ENCODE measurements around the gene CCDC33. TPM values are rescaled to one million over a fixed set of nuclear protein-coding genes. Genes with fewer than 3 reads are reported as not detected.

The CCDC33 gene
- total RNA-seq, 1 experiment from 2014 or later, result 10.6 TPM

- no peaks in the 10 kb centered on the region for H3K9me3 Mint-ChIP-seq
- no peaks in the 10 kb centered on the region for H3K36me3 Mint-ChIP-seq
- H3K4me1 Mint-ChIP-seq, result peaks cover 8% of the 10 kb centered on the region
- POLR2A ChIA-PET, result no interaction called here
- peaks cover 3% of the 10 kb centered on the region for H3K27me3 Mint-ChIP-seq (ENCODE audit: low read depth)
- DNase-seq (ENCODE audit: low spot score) (no peak), ATAC-seq (no peak)
- H3K27ac Mint-ChIP-seq, result no peak overlapping the region
- H3K4me3 Mint-ChIP-seq, result no peak overlapping the region
- TF ChIP-seq ETV6 (CRISPR knock-in tag; IDR thresholded peaks at IDR 0.05) (no peak), GABPB1 (CRISPR knock-in tag; IDR thresholded peaks at IDR 0.05) (no peak), FOXK1 (CRISPR knock-in tag; IDR thresholded peaks at IDR 0.05) (no peak), TP53 (CRISPR knock-in tag; IDR thresholded peaks at IDR 0.05) (no peak), SP1 (CRISPR knock-in tag; conservative IDR thresholded peaks at IDR 0.05) (no peak), FOXP1 (CRISPR knock-in tag; IDR thresholded peaks at IDR 0.05; ENCODE audit: borderline replicate concordance) (no peak), NR2C2 (CRISPR knock-in tag; IDR thresholded peaks at IDR 0.05) (no peak), GTF2I (CRISPR knock-in tag; conservative IDR thresholded peaks at IDR 0.05) (no peak), NFATC4 (CRISPR knock-in tag; IDR thresholded peaks at IDR 0.05) (no peak), SMAD4 (CRISPR knock-in tag; IDR thresholded peaks at IDR 0.05) (no peak), NR1H2 (CRISPR knock-in tag; IDR thresholded peaks at IDR 0.05) (no peak), HMGA2 (CRISPR knock-in tag; IDR thresholded peaks at IDR 0.05) (no peak)
- TF ChIP-seq, protein P1, sequence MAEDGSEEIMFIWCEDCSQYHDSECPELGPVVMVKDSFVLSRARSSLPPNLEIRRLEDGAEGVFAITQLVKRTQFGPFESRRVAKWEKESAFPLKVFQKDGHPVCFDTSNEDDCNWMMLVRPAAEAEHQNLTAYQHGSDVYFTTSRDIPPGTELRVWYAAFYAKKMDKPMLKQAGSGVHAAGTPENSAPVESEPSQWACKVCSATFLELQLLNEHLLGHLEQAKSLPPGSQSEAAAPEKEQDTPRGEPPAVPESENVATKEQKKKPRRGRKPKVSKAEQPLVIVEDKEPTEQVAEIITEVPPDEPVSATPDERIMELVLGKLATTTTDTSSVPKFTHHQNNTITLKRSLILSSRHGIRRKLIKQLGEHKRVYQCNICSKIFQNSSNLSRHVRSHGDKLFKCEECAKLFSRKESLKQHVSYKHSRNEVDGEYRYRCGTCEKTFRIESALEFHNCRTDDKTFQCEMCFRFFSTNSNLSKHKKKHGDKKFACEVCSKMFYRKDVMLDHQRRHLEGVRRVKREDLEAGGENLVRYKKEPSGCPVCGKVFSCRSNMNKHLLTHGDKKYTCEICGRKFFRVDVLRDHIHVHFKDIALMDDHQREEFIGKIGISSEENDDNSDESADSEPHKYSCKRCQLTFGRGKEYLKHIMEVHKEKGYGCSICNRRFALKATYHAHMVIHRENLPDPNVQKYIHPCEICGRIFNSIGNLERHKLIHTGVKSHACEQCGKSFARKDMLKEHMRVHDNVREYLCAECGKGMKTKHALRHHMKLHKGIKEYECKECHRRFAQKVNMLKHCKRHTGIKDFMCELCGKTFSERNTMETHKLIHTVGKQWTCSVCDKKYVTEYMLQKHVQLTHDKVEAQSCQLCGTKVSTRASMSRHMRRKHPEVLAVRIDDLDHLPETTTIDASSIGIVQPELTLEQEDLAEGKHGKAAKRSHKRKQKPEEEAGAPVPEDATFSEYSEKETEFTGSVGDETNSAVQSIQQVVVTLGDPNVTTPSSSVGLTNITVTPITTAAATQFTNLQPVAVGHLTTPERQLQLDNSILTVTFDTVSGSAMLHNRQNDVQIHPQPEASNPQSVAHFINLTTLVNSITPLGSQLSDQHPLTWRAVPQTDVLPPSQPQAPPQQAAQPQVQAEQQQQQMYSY (CRISPR knock-in tag; IDR thresholded peaks at IDR 0.05), result no peak
- CTCF ChIA-PET, result interaction anchor here (1.5 to 2.0 kb wide), 4 partner anchors 55 to 216 kb away, joined by 4 to 6 read pairs (median 4); no protein-coding TSS in a partner anchor
Observed at GRCh38 chr15:74252721-74253120, 16.6 kb downstream of the CCDC33 start.

GRCh38 chr15:74253211-74253921, 17.2 kb downstream of the CCDC33 start:
- POLR2A ChIA-PET, result no interaction called here
- Mint-ChIP-seq H3K4me3 (no peak overlapping the region), H3K27me3 (ENCODE audit: low read depth) (peaks cover 3% of the 10 kb centered on the region), H3K27ac (no peak overlapping the region), H3K9me3 (no peaks in the 10 kb centered on the region), H3K4me1 (peaks cover 8% of the 10 kb centered on the region), H3K36me3 (no peaks in the 10 kb centered on the region)
- ATAC-seq (peak; percentile 81), DNase-seq (ENCODE audit: low spot score) (no peak)
- TF ChIP-seq ZNF281 (CRISPR knock-in tag; IDR thresholded peaks at IDR 0.05) (0 out of 2 replicates have a peak, but pooled peaks have one; percentile 28), CREM (CRISPR knock-in tag; IDR thresholded peaks at IDR 0.05) (no peak), FOXJ3 (CRISPR knock-in tag; IDR thresholded peaks at IDR 0.05; ENCODE audit: borderline replicate concordance) (no peak)
- CTCF ChIA-PET, result interaction anchor here (1.5 to 2.0 kb wide), 4 partner anchors 54 to 216 kb away, joined by 4 to 6 read pairs (median 4); no protein-coding TSS in a partner anchor

DNA sequence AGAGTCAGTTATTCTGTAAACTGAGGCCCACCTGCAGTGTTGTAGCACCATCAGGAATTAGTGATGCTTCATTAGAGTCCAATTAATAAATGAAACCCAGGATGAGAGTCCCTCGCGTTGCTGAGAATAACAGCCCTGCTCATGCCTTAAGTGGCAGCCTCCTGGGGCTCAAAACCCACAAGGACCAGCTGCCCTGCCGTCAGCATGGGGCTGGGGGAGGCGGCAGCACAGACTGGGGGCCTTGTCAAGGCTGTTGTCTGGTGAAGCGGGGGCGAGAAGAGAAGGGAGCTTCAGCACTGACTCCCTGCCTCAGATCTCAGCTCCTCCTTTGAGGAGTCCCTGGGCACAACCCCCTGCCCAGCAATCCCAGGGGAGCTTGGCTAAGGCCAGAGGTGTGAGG, 21.0 kb downstream of the CCDC33 start:
- no peaks in the 10 kb centered on the region for H3K9me3 Mint-ChIP-seq
- no peak overlapping the region for H3K4me3 Mint-ChIP-seq
- peaks cover 13% of the 10 kb centered on the region for H3K4me1 Mint-ChIP-seq
- DNase-seq (ENCODE audit: low spot score), result no peak
- H3K27ac Mint-ChIP-seq, result no peak overlapping the region
- no peak for ATAC-seq
- peaks cover 8% of the 10 kb centered on the region; the same call in 1 of the 2 replicates for H3K27me3 Mint-ChIP-seq (ENCODE audit: low read depth)
- POLR2A ChIA-PET, result no interaction called here
- CTCF ChIA-PET, result interaction anchor here (1.7 kb wide), 1 partner anchor 50 kb away, joined by 8 read pairs; no protein-coding TSS in a partner anchor
- no peaks in the 10 kb centered on the region for H3K36me3 Mint-ChIP-seq
- TF ChIP-seq EMX1 (CRISPR knock-in tag; IDR thresholded peaks at IDR 0.05), result no peak
- no peak for TF ChIP-seq HMGA2 (CRISPR knock-in tag; IDR thresholded peaks at IDR 0.05)
- TF ChIP-seq SMAD4 (CRISPR knock-in tag; IDR thresholded peaks at IDR 0.05), result no peak
- TF ChIP-seq STAT6 (CRISPR knock-in tag; conservative IDR thresholded peaks at IDR 0.05; ENCODE audit: low read depth), result no peak
- no peak for TF ChIP-seq FOXP4 (CRISPR knock-in tag; IDR thresholded peaks at IDR 0.05)
- TF ChIP-seq, protein P2, sequence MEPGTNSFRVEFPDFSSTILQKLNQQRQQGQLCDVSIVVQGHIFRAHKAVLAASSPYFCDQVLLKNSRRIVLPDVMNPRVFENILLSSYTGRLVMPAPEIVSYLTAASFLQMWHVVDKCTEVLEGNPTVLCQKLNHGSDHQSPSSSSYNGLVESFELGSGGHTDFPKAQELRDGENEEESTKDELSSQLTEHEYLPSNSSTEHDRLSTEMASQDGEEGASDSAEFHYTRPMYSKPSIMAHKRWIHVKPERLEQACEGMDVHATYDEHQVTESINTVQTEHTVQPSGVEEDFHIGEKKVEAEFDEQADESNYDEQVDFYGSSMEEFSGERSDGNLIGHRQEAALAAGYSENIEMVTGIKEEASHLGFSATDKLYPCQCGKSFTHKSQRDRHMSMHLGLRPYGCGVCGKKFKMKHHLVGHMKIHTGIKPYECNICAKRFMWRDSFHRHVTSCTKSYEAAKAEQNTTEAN (CRISPR knock-in tag; IDR thresholded peaks at IDR 0.05), result no peak
- TF ChIP-seq ETV6 (CRISPR knock-in tag; IDR thresholded peaks at IDR 0.05), result no peak

Data from WTC11 (cell line).